RWPE2 (cell line): ENCODE measurements around the gene CRHBP.
"Not testable (repeated sequence)": the region's sequence is repeated elsewhere in the genome, so short reads cannot be mapped to it uniquely, and the experiment has no call there.

Experiments
- ATAC-seq: fragments of 200-7000 bp; cut with Tn5 transposase; 3 replicates; pipeline ENCODE4 v1.9.1; 2021; ENCODE audit warnings: low read depth
- DNase-seq: peaks from one replicate; pipeline ENCODE4 v3.0.0-alpha.2; 2020; ENCODE audit warnings: low spot score
- H3K27ac ChIP-seq: fragments of 450-650 bp; 2 replicates; pipeline ENCODE4 v1.5.1; 2017; ENCODE audit warnings: mild to moderate bottlenecking; ENCODE audit not compliant: poor library complexity, severe bottlenecking
- H3K27me3 ChIP-seq: fragments of 250-450 bp; sonication (Bioruptor Pico); 2 replicates; pipeline ENCODE4 v1.5.1; 2021; ENCODE audit warnings: mild to moderate bottlenecking, moderate library complexity; ENCODE audit not compliant: insufficient read depth, poor library complexity, severe bottlenecking
- H3K36me3 ChIP-seq: fragments of 250-450 bp; sonication (Bioruptor Pico); 2 replicates; pipeline ENCODE4 v1.5.1; 2020; ENCODE audit warnings: low read depth, mild to moderate bottlenecking, moderate library complexity
- H3K4me1 ChIP-seq: fragments of 250-450 bp; sonication (Bioruptor Pico); 2 replicates; pipeline ENCODE4 v1.5.1; 2021; ENCODE audit warnings: mild to moderate bottlenecking, moderate library complexity; ENCODE audit not compliant: insufficient read depth, poor library complexity, severe bottlenecking
- H3K4me3 ChIP-seq: fragments of 250-450 bp; sonication (Bioruptor Pico); 2 replicates; pipeline ENCODE4 v1.5.1; 2021; ENCODE audit warnings: mild to moderate bottlenecking, moderate library complexity; ENCODE audit not compliant: severe bottlenecking
- H3K9me3 ChIP-seq: fragments of 250-450 bp; sonication (Bioruptor Pico); 2 replicates; pipeline ENCODE4 v1.5.1; 2021; ENCODE audit warnings: mild to moderate bottlenecking, moderate library complexity; ENCODE audit not compliant: severe bottlenecking
- CTCF ChIP-seq: fragments of 450-650 bp; IDR thresholded peaks from one replicate; pipeline ENCODE4 v1.5.1; 2017; ENCODE audit warnings: mild to moderate bottlenecking, moderate library complexity; ENCODE audit not compliant: poor library complexity, severe bottlenecking

CRHBP gene

GRCh38 chr5:76952795-76953536 is at the start of gene CRHBP:
Gene CRHBP, plus strand, starts transcription at chr5:76953045. Its CDS starts 90 bp downstream, at chr5:76953135.
- Histone ChIP-seq H3K4me3 (peak within 1 kb of the TSS; percentile 16), H3K36me3 (no peaks in the 10 kb centered on the region), H3K27me3 (peaks cover 43% of the 10 kb centered on the region), H3K27ac (no peak within 1 kb of the TSS), H3K4me1 (no peaks in the 10 kb centered on the region), H3K9me3 (no peaks in the 10 kb centered on the region)
- DNase-seq, result no peak
- peak; percentile 57 for ATAC-seq
- no peak for TF ChIP-seq CTCF

GRCh38 chr5:76908166-76908565 is 44.7 kb upstream of the CRHBP start:
- DNase-seq (no peak), ATAC-seq (no peak)
- H3K27me3 ChIP-seq, result no peaks in the 10 kb centered on the region
- H3K36me3 ChIP-seq, result no peaks in the 10 kb centered on the region
- no peak overlapping the region for H3K27ac ChIP-seq
- H3K4me3 ChIP-seq, result no peak overlapping the region
- no peak for TF ChIP-seq CTCF
- H3K9me3 ChIP-seq, result no peaks in the 10 kb centered on the region
- no peaks in the 10 kb centered on the region for H3K4me1 ChIP-seq

- H3K9me3 ChIP-seq, ATAC-seq, H3K27me3 ChIP-seq, H3K27ac ChIP-seq, H3K36me3 ChIP-seq, DNase-seq, H3K4me1 ChIP-seq, H3K4me3 ChIP-seq: not testable (repeated sequence)
Observed at GRCh38 chr5:76910344-76910933, 42.4 kb upstream of the CRHBP start.

- H3K4me3 ChIP-seq, ATAC-seq, H3K36me3 ChIP-seq, DNase-seq, H3K9me3 ChIP-seq, H3K27ac ChIP-seq, H3K27me3 ChIP-seq, H3K4me1 ChIP-seq: not testable (repeated sequence)
Observed at GRCh38 chr5:76914671-76915070, 38.2 kb upstream of the CRHBP start.

- no peak for DNase-seq
Observed at GRCh38 chr5:76918539-76918938, 34.3 kb upstream of the CRHBP start.

More at GRCh38 chr5:76918539-76918938, 34.3 kb upstream of the CRHBP start:
- H3K27ac ChIP-seq, result no peak overlapping the region
- no peak for TF ChIP-seq CTCF
- H3K27me3 ChIP-seq, result peaks cover 8% of the 10 kb centered on the region
- H3K4me3 ChIP-seq, result no peak overlapping the region
- no peaks in the 10 kb centered on the region for H3K36me3 ChIP-seq
- ATAC-seq, result no peak
- H3K4me1 ChIP-seq, result no peaks in the 10 kb centered on the region
- H3K9me3 ChIP-seq, result no peaks in the 10 kb centered on the region
